ENCODE results near the gene ACER2. TPM values are rescaled to one million over a fixed set of nuclear protein-coding genes. Genes with fewer than 3 reads are reported as not detected.
A peak's percentile ranks its signal among the peaks of the same experiment; 100 is the strongest.
"Not testable (repeated sequence)": the region's sequence is repeated elsewhere in the genome, so short reads cannot be mapped to it uniquely, and the experiment has no call there.

Gene ACER2
- total RNA-seq = 3.4 TPM
- long read RNA-seq, partial matches to known transcripts = 0 of 2 reads
- long read RNA-seq, other reads (novel, unspliced or antisense) = 2 of 2 reads

DNA sequence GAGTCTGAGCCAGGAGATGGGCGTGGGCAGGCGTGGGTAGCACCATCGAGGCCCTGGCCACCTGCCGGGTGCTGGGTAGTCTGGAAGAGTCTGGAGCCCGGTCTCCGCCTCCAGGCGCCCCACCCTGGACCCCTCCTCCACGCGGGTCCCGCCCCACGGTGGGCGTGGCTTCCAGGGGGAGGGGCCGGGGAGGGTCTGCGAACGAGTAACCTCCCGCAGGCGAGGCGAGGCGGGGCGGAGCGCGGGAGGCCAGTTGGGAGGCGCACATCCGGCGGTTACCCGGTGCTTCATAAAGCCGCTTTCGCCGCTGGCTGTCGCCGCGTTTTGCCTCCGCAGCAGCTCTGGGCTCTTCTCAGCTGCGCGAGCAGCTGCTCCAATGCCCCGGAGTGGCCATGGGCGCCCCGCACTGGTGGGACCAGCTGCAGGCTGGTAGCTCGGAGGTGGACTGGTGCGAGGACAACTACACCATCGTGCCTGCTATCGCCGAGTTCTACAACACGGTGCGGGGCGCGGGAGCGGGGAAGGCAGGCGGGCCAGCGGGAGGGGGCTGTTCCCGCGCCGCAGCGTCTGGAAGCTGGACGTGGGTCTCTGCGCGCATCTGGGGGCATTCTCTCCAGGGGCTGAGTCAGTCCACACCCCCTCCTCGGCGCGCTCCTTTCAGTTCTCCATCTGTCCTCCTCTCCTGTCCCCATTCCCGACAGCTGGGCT lies at the start of gene ACER2:
TSS of gene ACER2 (plus strand) at position 317 of the 708 bp plus-strand sequence. CDS start at position 393, 76 bp downstream.
- DNase-seq (peak; percentile 98), ATAC-seq (ENCODE audit: poor library complexity) (peak; percentile 99)
- intact Hi-C loops (cut with DNase I) = no loop called here

GRCh38 chr9:19369107-19369506 lies 39.7 kb upstream of the ACER2 start:
- ATAC-seq (ENCODE audit: poor library complexity) = no peak

GRCh38 chr9:19371942-19372341 lies 36.9 kb upstream of the ACER2 start:
- no peak for DNase-seq
- intact Hi-C loops (cut with DNase I) = no loop called here
- ATAC-seq (ENCODE audit: poor library complexity) = no peak

More at GRCh38 chr9:19369107-19369506, 39.7 kb upstream of the ACER2 start:
- intact Hi-C loops (cut with DNase I) = no loop called here
- DNase-seq = no peak

DNA sequence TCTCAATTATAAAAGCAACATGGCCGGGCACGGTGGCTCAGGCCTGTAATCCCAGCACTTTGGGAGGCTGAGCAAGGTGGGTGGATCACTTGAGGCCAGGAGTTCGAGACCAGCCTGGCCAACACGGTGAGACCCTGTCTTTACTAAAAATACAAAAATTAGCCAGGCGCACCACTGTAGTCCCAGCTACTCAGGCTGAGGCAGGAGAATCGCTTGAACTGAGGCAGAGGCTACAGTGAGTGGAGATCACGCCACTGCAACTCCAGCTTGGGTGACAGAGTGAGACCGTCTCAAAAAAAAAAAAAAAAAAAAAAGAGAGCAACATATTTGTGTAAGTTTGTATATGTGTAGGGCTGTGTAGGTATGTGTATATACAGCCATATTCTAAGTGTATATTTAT lies 36.2 kb upstream of the ACER2 start:
- intact Hi-C loops (cut with DNase I) = no loop called here
- no peak for ATAC-seq (ENCODE audit: poor library complexity)
- DNase-seq = no peak

DNA sequence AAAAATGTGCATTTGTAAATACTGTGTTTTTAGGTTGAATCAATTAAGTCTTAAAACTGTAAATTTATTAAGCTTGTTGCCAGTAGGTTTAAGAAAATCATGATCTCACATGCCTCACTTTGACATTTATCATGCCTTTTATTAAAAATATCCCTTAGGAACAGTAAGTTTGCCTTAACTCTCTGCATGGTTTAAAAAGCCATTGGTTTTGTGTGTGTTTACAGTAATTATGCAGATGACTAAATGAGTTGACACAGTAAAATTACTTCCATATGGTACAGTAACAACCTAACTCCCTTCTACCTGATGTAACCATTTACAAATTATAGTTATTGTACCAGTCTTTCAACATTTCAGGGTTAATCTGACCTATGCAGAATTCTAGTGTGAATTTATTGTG lies 35.3 kb upstream of the ACER2 start:
- DNase-seq (no peak), ATAC-seq (ENCODE audit: poor library complexity) (no peak)
- intact Hi-C loops (cut with DNase I) = no loop called here

DNA sequence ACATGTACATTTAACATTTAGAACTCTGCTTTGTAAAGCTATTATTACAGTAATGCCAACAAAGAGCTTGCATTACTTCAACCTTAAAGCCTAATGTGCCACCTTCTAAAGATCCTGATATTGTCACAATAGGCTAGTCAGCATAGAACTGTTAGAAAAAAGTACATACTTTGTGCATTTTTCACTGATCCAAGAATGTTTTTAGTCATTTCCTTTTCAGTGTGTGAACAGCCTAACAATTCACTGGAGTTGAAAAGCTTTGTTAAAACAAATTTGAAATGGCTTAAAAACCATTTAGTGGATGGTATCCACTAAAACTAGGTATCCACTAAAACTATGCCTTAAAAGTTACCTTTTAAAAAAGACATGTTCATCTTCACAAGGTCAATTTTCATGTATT lies 33.3 kb upstream of the ACER2 start:
- ATAC-seq (ENCODE audit: poor library complexity) = no peak
- intact Hi-C loops (cut with DNase I) = loop anchor here (5.0 kb wide), 1 partner anchor 82 kb away; no protein-coding TSS in a partner anchor
- DNase-seq = no peak

DNA sequence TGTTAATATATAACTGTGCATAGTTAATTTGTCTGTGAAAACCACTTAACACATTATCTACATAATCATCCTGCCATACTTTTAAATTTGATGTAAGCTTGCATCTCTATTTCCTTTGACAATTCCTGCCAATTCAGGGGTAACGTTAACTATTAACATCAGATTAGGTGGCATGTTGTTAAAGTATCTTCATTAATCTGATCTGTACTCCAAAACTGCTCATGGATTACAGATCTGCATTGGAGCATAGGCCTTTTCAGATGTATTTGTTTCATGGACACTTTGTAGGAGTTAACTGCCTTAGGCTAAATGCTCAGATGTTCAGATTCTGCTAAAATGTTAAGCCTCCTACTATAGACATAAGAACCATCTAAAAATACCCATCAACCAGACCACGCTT lies 31.9 kb upstream of the ACER2 start:
- intact Hi-C loops (cut with DNase I) = loop anchor here (5.0 kb wide), 1 partner anchor 80 kb away; no protein-coding TSS in a partner anchor
- no peak for ATAC-seq (ENCODE audit: poor library complexity)
- no peak for DNase-seq

- ATAC-seq (ENCODE audit: poor library complexity) (no peak), DNase-seq (no peak)
- intact Hi-C loops (cut with DNase I) = loop anchor here (5.0 kb wide), 1 partner anchor 79 kb away; no protein-coding TSS in a partner anchor
These were observed 30.6 kb upstream of the ACER2 start for GRCh38 chr9:19378164-19378563.

DNA sequence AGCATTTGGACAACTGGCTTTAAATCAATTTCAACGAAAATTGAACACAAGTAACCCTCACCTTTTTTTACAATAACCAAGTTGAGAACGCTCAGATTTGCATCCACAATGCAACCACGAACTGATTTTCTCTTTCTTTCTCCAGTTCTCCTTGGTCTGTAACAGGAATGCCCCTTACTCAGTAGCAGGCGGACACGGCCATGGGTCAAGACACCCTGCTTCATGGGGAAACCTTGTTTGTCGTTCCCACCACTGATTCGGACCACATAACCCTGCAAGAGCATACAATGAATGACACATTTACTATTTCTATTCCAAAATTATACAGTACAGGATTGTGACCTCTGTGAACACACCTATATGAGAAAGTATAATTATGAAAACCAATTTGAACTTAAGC lies 30.2 kb upstream of the ACER2 start:
- intact Hi-C loops (cut with DNase I) = loop anchor here (5.0 kb wide), 1 partner anchor 79 kb away; no protein-coding TSS in a partner anchor
- ATAC-seq (ENCODE audit: poor library complexity) = no peak
- DNase-seq = no peak

DNA sequence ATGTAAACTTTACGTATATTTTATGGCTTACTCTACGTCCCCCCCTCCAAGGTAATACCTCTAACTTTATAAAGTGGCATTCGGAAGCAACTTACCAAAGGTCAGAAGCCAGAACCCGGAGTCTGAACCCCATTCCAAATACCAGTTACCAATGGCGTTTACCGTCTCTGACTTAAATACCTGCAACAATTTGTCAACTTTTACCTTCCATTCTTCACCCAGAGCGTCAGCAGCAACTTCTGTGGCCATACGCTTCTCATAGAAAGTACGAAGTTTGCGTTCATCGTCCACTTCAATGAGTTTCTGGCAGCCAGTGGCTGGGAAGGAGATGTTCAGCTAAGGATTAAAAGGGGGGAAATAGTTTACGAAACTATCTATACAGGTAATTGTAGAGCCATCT lies 29.5 kb upstream of the ACER2 start:
- ATAC-seq (ENCODE audit: poor library complexity) (no peak), DNase-seq (no peak)
- intact Hi-C loops (cut with DNase I) = loop anchor here (5.0 kb wide), 1 partner anchor 78 kb away; no protein-coding TSS in a partner anchor

DNA sequence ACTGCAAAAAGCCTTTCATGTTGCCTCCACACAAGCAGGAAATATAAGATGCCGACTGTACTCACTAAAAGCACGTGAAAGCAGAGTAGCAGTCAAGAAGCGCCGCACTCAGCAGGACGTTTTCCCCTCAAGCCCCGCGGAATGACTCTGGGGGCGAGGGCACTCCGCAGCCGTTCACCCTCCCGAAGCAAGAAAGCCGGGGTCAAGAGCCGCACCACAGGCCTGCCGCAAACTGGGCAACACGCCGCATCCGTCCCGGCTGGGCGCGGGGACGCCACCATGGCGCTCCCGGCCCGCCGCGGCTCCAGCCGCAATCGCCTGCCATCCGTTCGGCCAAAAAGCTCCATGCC lies 29.1 kb upstream of the ACER2 start:
- intact Hi-C loops (cut with DNase I) = loop anchor here (5.0 kb wide), 1 partner anchor 78 kb away; no protein-coding TSS in a partner anchor
- DNase-seq = peak; percentile 64
- peak; percentile 69 for ATAC-seq (ENCODE audit: poor library complexity)

GRCh38 chr9:19380826-19381075 lies 28.1 kb upstream of the ACER2 start:
- DNase-seq (no peak), ATAC-seq (ENCODE audit: poor library complexity) (no peak)
- intact Hi-C loops (cut with DNase I) = no loop called here

DNA sequence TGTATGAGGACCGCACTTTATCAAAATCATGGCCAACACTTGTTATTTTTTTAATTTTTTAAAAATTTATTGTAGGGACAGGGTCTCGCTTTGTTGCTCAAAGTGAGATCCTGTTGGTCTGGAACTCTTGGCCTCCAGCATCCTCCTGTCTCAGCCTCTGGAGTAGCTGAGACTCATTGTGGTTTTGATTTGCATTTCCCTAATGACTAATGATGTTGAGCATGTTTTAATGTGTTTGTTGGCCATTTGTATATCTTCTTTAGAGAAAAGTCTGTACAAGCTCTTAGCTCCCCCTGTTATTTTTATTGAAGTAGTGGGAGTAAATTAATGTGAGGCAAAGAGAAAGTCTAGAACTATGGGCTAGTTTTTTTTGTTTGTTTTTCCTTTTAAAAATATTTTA lies 27.2 kb upstream of the ACER2 start:
- ATAC-seq (ENCODE audit: poor library complexity) = no peak
- intact Hi-C loops (cut with DNase I) = no loop called here
- no peak for DNase-seq

DNA sequence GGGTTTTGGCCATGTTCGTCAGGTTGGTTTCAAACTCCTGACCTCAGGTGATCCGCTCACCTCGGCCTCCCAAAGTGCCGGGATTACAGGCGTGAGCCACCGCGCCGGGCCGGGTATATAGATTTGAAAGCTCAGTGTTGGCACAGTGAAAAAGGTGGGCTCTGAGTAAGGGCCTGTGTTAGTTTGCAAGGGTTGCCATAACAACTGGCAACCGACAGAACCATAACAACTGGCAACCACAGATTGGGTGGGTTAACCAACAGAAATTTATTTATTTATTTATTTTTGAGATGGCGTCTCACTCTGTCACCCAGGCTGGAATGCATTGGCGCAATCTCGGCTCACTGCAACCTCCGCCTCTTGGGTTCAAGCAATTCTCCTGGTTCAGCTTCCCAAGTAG lies 23.6 kb upstream of the ACER2 start:
- intact Hi-C loops (cut with DNase I); ATAC-seq (ENCODE audit: poor library complexity): not testable (repeated sequence)

GRCh38 chr9:19385786-19386501 lies 22.9 kb upstream of the ACER2 start:
- intact Hi-C loops (cut with DNase I) = no loop called here
- ATAC-seq (ENCODE audit: poor library complexity) (no peak), DNase-seq (no peak)

More for the DNA sequence above, 23.6 kb upstream of the ACER2 start:
- not testable (repeated sequence) for DNase-seq

DNA sequence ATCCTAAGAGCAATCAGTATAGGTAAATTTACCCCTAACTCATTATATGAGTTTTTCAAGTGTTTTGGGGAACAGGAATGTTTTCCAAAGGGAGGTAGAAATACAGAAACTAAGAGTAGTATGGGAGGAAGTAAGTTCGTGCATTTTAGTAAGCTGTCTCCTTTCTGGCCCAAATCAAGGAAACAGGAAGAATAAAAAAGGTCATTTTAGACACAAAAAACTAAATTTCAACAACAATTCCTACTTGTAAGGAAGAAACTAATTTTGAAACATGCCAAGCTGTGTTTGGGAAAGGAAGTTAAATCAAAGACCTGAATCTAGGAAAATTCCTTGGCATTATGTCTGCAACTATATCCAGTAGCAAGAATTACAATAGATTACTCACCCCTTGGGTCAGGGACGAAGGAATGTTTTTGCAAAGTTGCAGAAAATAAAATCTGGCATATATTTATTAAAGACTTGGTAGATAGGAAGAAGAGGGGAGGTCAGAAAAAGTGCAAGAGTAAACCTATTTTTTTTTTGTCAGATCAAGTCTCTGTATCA lies 22.2 kb upstream of the ACER2 start:
- DNase-seq (no peak), ATAC-seq (ENCODE audit: poor library complexity) (no peak)
- intact Hi-C loops (cut with DNase I) = no loop called here

GRCh38 chr9:19387317-19387716 lies 21.5 kb upstream of the ACER2 start:
- intact Hi-C loops (cut with DNase I) = no loop called here
- ATAC-seq (ENCODE audit: poor library complexity) (no peak), DNase-seq (no peak)

- DNase-seq; ATAC-seq (ENCODE audit: poor library complexity); intact Hi-C loops (cut with DNase I): not testable (repeated sequence)
These were observed 19.3 kb upstream of the ACER2 start for GRCh38 chr9:19389539-19389938.

DNA sequence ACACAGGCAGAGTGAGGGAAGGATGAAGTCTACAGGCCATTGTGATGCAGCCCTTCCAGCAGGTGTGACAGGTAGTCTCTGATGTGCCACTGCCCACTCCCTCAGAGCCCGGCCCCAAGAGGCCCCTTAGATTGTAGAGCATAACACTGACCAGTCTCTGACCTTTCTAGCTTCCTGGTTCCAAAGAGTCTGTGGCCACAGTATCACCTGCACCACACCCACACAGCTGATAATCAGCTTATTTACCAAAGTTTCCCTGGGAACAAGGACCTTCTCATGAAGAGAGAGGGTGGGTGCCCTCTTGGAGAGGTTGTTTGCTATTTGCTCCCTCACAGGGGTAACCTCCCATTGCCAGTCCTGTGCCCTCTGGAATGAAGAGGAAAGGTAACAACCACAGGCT lies 11.0 kb upstream of the ACER2 start:
- ATAC-seq (ENCODE audit: poor library complexity) (no peak), DNase-seq (no peak)
- intact Hi-C loops (cut with DNase I) = no loop called here

DNA sequence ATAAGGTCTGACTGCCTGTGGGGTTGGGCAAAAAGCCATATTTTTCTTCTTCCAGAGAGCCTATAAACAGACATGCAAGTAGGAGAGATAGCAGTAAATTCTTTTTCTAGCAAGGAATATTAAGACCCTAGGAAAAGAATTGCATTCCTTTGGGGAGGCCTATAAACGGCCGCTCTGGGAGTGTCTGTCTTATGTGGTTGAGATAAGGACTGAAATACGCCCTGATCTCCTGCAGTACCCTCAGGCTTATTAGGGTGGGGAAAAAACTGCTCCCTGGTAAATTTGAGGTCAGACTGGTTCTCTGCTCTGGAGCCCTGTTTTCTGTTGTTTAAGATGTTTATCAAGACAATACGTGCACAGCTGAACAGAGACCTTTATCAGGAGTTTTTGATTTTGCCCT lies 5.6 kb upstream of the ACER2 start:
- ATAC-seq (ENCODE audit: poor library complexity); DNase-seq; intact Hi-C loops (cut with DNase I): not testable (repeated sequence)
